ENCODE results near the gene PLOD1.
"Not testable (repeated sequence)": the region's sequence is repeated elsewhere in the genome, so short reads cannot be mapped to it uniquely, and the experiment has no call there.

The PLOD1 gene

GRCh38 chr1:11929849-11930248 is 4.7 kb upstream of the PLOD1 start:
- Histone ChIP-seq H3K36me3 (ENCODE audit: control insufficient read depth, insufficient read depth, low read length) (no peaks in the 10 kb centered on the region), H3K4me1 (ENCODE audit: control insufficient read depth, insufficient read depth, low read length) (peaks cover 2% of the 10 kb centered on the region), H3K27me3 (ENCODE audit: control insufficient read depth, insufficient read depth, low read length) (no peaks in the 10 kb centered on the region), H3K4me3 (ENCODE audit: low read depth, low read length) (no peak overlapping the region), H3K9ac (ENCODE audit: low read depth, low read length) (no peak overlapping the region), H3K9me3 (ENCODE audit: control insufficient read depth, insufficient read depth, low read length) (no peaks in the 10 kb centered on the region)

- Histone ChIP-seq H3K36me3 (ENCODE audit: control insufficient read depth, insufficient read depth, low read length) (no peaks in the 10 kb centered on the region), H3K4me1 (ENCODE audit: control insufficient read depth, insufficient read depth, low read length) (no peaks in the 10 kb centered on the region), H3K9me3 (ENCODE audit: control insufficient read depth, insufficient read depth, low read length) (no peaks in the 10 kb centered on the region), H3K9ac (ENCODE audit: low read depth, low read length) (no peak overlapping the region), H3K27me3 (ENCODE audit: control insufficient read depth, insufficient read depth, low read length) (no peaks in the 10 kb centered on the region), H3K4me3 (ENCODE audit: low read depth, low read length) (no peak overlapping the region)
Observed at GRCh38 chr1:11930571-11931445, 3.7 kb upstream of the PLOD1 start.

- no peaks in the 10 kb centered on the region for H3K36me3 ChIP-seq (ENCODE audit: control insufficient read depth, insufficient read depth, low read length)
- H3K4me3 ChIP-seq (ENCODE audit: low read depth, low read length) = no peak overlapping the region
- no peaks in the 10 kb centered on the region for H3K4me1 ChIP-seq (ENCODE audit: control insufficient read depth, insufficient read depth, low read length)
- no peaks in the 10 kb centered on the region for H3K27me3 ChIP-seq (ENCODE audit: control insufficient read depth, insufficient read depth, low read length)
- no peaks in the 10 kb centered on the region for H3K9me3 ChIP-seq (ENCODE audit: control insufficient read depth, insufficient read depth, low read length)
- no peak overlapping the region for H3K9ac ChIP-seq (ENCODE audit: low read depth, low read length)
Observed at GRCh38 chr1:11931845-11932244, 2.7 kb upstream of the PLOD1 start.

- Histone ChIP-seq H3K9me3 (ENCODE audit: control insufficient read depth, insufficient read depth, low read length) (no peaks in the 10 kb centered on the region), H3K4me1 (ENCODE audit: control insufficient read depth, insufficient read depth, low read length) (no peaks in the 10 kb centered on the region), H3K9ac (ENCODE audit: low read depth, low read length) (peak overlapping the region; percentile 84), H3K4me3 (ENCODE audit: low read depth, low read length) (peak overlapping the region; percentile 64), H3K27me3 (ENCODE audit: control insufficient read depth, insufficient read depth, low read length) (no peaks in the 10 kb centered on the region), H3K36me3 (ENCODE audit: control insufficient read depth, insufficient read depth, low read length) (no peaks in the 10 kb centered on the region)
Observed at GRCh38 chr1:11935057-11935412, 518 bp downstream of the PLOD1 start.

GRCh38 chr1:11935733-11936132 is 1.2 kb downstream of the PLOD1 start:
- not testable (repeated sequence) for H3K4me3 ChIP-seq (ENCODE audit: low read depth, low read length); H3K9ac ChIP-seq (ENCODE audit: low read depth, low read length); H3K9me3 ChIP-seq (ENCODE audit: control insufficient read depth, insufficient read depth, low read length); H3K4me1 ChIP-seq (ENCODE audit: control insufficient read depth, insufficient read depth, low read length); H3K36me3 ChIP-seq (ENCODE audit: control insufficient read depth, insufficient read depth, low read length); H3K27me3 ChIP-seq (ENCODE audit: control insufficient read depth, insufficient read depth, low read length)

- no peaks in the 10 kb centered on the region for H3K4me1 ChIP-seq (ENCODE audit: control insufficient read depth, insufficient read depth, low read length)
- H3K36me3 ChIP-seq (ENCODE audit: control insufficient read depth, insufficient read depth, low read length) = no peaks in the 10 kb centered on the region
- H3K9ac ChIP-seq (ENCODE audit: low read depth, low read length) = no peak overlapping the region
- no peak overlapping the region for H3K4me3 ChIP-seq (ENCODE audit: low read depth, low read length)
- no peaks in the 10 kb centered on the region for H3K27me3 ChIP-seq (ENCODE audit: control insufficient read depth, insufficient read depth, low read length)
- no peaks in the 10 kb centered on the region for H3K9me3 ChIP-seq (ENCODE audit: control insufficient read depth, insufficient read depth, low read length)
Observed at GRCh38 chr1:11938722-11939526, 4.4 kb downstream of the PLOD1 start.

GRCh38 chr1:11939794-11940193 is 5.3 kb downstream of the PLOD1 start:
- H3K27me3 ChIP-seq (ENCODE audit: control insufficient read depth, insufficient read depth, low read length); H3K36me3 ChIP-seq (ENCODE audit: control insufficient read depth, insufficient read depth, low read length); H3K9ac ChIP-seq (ENCODE audit: low read depth, low read length); H3K9me3 ChIP-seq (ENCODE audit: control insufficient read depth, insufficient read depth, low read length); H3K4me1 ChIP-seq (ENCODE audit: control insufficient read depth, insufficient read depth, low read length); H3K4me3 ChIP-seq (ENCODE audit: low read depth, low read length): not testable (repeated sequence)

GRCh38 chr1:11940260-11940921 is 5.9 kb downstream of the PLOD1 start:
- no peak overlapping the region for H3K9ac ChIP-seq (ENCODE audit: low read depth, low read length)
- no peaks in the 10 kb centered on the region for H3K27me3 ChIP-seq (ENCODE audit: control insufficient read depth, insufficient read depth, low read length)
- no peak overlapping the region for H3K4me3 ChIP-seq (ENCODE audit: low read depth, low read length)
- peaks cover 2% of the 10 kb centered on the region for H3K36me3 ChIP-seq (ENCODE audit: control insufficient read depth, insufficient read depth, low read length)
- no peaks in the 10 kb centered on the region for H3K4me1 ChIP-seq (ENCODE audit: control insufficient read depth, insufficient read depth, low read length)
- no peaks in the 10 kb centered on the region for H3K9me3 ChIP-seq (ENCODE audit: control insufficient read depth, insufficient read depth, low read length)

GRCh38 chr1:11942280-11942679 is 7.8 kb downstream of the PLOD1 start:
- Histone ChIP-seq H3K27me3 (ENCODE audit: control insufficient read depth, insufficient read depth, low read length) (no peaks in the 10 kb centered on the region), H3K9me3 (ENCODE audit: control insufficient read depth, insufficient read depth, low read length) (no peaks in the 10 kb centered on the region), H3K4me3 (ENCODE audit: low read depth, low read length) (no peak overlapping the region)

GRCh38 chr1:11943619-11944018 is 9.1 kb downstream of the PLOD1 start:
- no peak overlapping the region for H3K4me3 ChIP-seq (ENCODE audit: low read depth, low read length)
- no peaks in the 10 kb centered on the region for H3K9me3 ChIP-seq (ENCODE audit: control insufficient read depth, insufficient read depth, low read length)
- H3K4me1 ChIP-seq (ENCODE audit: control insufficient read depth, insufficient read depth, low read length) = no peaks in the 10 kb centered on the region
- H3K9ac ChIP-seq (ENCODE audit: low read depth, low read length) = no peak overlapping the region
- peaks cover 2% of the 10 kb centered on the region for H3K36me3 ChIP-seq (ENCODE audit: control insufficient read depth, insufficient read depth, low read length)
- no peaks in the 10 kb centered on the region for H3K27me3 ChIP-seq (ENCODE audit: control insufficient read depth, insufficient read depth, low read length)

More at GRCh38 chr1:11942280-11942679, 7.8 kb downstream of the PLOD1 start:
- Histone ChIP-seq H3K4me1 (ENCODE audit: control insufficient read depth, insufficient read depth, low read length) (no peaks in the 10 kb centered on the region), H3K36me3 (ENCODE audit: control insufficient read depth, insufficient read depth, low read length) (peaks cover 2% of the 10 kb centered on the region), H3K9ac (ENCODE audit: low read depth, low read length) (no peak overlapping the region)

GRCh38 chr1:11944358-11944931 is 9.9 kb downstream of the PLOD1 start:
- no peaks in the 10 kb centered on the region for H3K9me3 ChIP-seq (ENCODE audit: control insufficient read depth, insufficient read depth, low read length)
- H3K4me1 ChIP-seq (ENCODE audit: control insufficient read depth, insufficient read depth, low read length) = no peaks in the 10 kb centered on the region
- H3K36me3 ChIP-seq (ENCODE audit: control insufficient read depth, insufficient read depth, low read length) = peaks cover 2% of the 10 kb centered on the region
- H3K27me3 ChIP-seq (ENCODE audit: control insufficient read depth, insufficient read depth, low read length) = no peaks in the 10 kb centered on the region
- no peak overlapping the region for H3K4me3 ChIP-seq (ENCODE audit: low read depth, low read length)
- no peak overlapping the region for H3K9ac ChIP-seq (ENCODE audit: low read depth, low read length)

Data from iPS-15b (cell line).